GM12878 (cell line): ENCODE results near the gene RPL12. TPM values are rescaled to one million over a fixed set of nuclear protein-coding genes. Genes with fewer than 3 reads are reported as not detected.
A peak's percentile ranks its signal among the peaks of the same experiment; 100 is the strongest.

ENCODE experiments used
- ATAC-seq: fragments of 200-7000 bp; cut with Tn5 transposase; 3 replicates; pipeline ENCODE4 v1.9.1; 2020; ENCODE audit warnings: mild to moderate bottlenecking, moderate library complexity
- BruUV-seq: library from RNA; stranded (reverse); fragments of 400-500 nt; replicated peaks from 2 replicates; lab custom pipeline; 2021; lab: Mats Ljungman, UMichigan
- CTCF ChIA-PET: fragments of 300-600 bp; sonication (Branson Sonifier 250); formaldehyde crosslinking; extraction: SDS; loops from one replicate; lab custom pipeline; 2021; ENCODE audit warnings: inconsistent platforms; lab: Yijun Ruan, JAX
- POLR2A ChIA-PET: fragments of 350-600 bp; formaldehyde crosslinking; extraction: SDS; loops from one replicate; lab custom pipeline; 2021; ENCODE audit warnings: inconsistent platforms; lab: Charles Lee
- RAD21 ChIA-PET: fragments of 300-600 bp; sonication (Branson Sonifier 250); formaldehyde crosslinking; loops from one replicate; lab custom pipeline; 2023; ENCODE audit warnings: antibody characterized with exemption; ENCODE audit not compliant: unreplicated experiment; lab: Charles Lee
- SMC1A ChIA-PET: fragments of 300-600 bp; sonication (Branson Sonifier 250); formaldehyde crosslinking; loops from one replicate; lab custom pipeline; 2023; ENCODE audit not compliant: unreplicated experiment, uncharacterized antibody; lab: Charles Lee
- DNase-seq: peaks from one replicate; pipeline ENCODE4 v3.0.0-alpha.2; 2011; ENCODE audit warnings: low read depth, low spot score
- FAIRE-seq: peaks from 3 replicates; lab custom pipeline; 2011; peaks lifted over from hg19 to GRCh38; lab: Jason Lieb, UNC
- H2AFZ ChIP-seq: 2 replicates; pipeline ENCODE4 v1.6.0; 2011; ENCODE audit warnings: low read depth, low read length, control low read depth; ENCODE audit not compliant: control insufficient read depth
- H3K27ac ChIP-seq: 2 replicates; pipeline ENCODE4 v1.5.1; 2011; ENCODE audit warnings: control low read depth; ENCODE audit not compliant: control insufficient read depth, insufficient read depth
- H3K27me3 ChIP-seq, 2 experiments: replicated peaks in 1 of 2; 2 replicates each; pipeline versions ENCODE4 v1.6.0 to v1.6.1; 2011; ENCODE audit warnings: low read length in 1 of 2; ENCODE audit not compliant: control insufficient read depth in 2 of 2, insufficient read depth in 2 of 2
- H3K36me3 ChIP-seq, 2 experiments: 2 replicates each; pipeline ENCODE4 v1.5.1; 2011; ENCODE audit warnings: low read length in 1 of 2; ENCODE audit not compliant: control insufficient read depth in 2 of 2, insufficient read depth in 2 of 2
- H3K4me1 ChIP-seq: 2 replicates; pipeline ENCODE4 v1.6.1; 2011; ENCODE audit warnings: mild to moderate bottlenecking, low read length, moderate library complexity, mixed read lengths; ENCODE audit not compliant: control insufficient read depth, insufficient read depth
- H3K4me2 ChIP-seq: 2 replicates; pipeline ENCODE4 v1.6.0; 2011; ENCODE audit warnings: control low read depth; ENCODE audit not compliant: control insufficient read depth, insufficient read depth
- H3K4me3 ChIP-seq: fragments of 200-600 bp; sonication (generic); 2 replicates; pipeline ENCODE4 v1.5.1; 2016
- H3K79me2 ChIP-seq: 2 replicates; pipeline ENCODE4 v1.6.0; 2011; ENCODE audit warnings: low read length; ENCODE audit not compliant: control insufficient read depth, insufficient read depth
- H3K9ac ChIP-seq: 2 replicates; pipeline ENCODE4 v1.8.0; 2011; ENCODE audit warnings: low read length, control low read depth, mixed read lengths; ENCODE audit not compliant: control insufficient read depth, insufficient read depth
- H3K9me3 ChIP-seq: replicated peaks from 3 replicates; pipeline ENCODE4 v1.5.1; 2011; ENCODE audit warnings: mild to moderate bottlenecking, low read length; ENCODE audit not compliant: control insufficient read depth, insufficient read depth
- H4K20me1 ChIP-seq: 2 replicates; pipeline ENCODE4 v1.6.0; 2011; ENCODE audit not compliant: control insufficient read depth, insufficient read depth
- BHLHE40 ChIP-seq, 2 experiments: fragments of 450-650 bp in 1 of 2; IDR thresholded peaks; 2 replicates each; pipeline ENCODE4 v1.6.1; 2011 to 2017; ENCODE audit warnings: low read depth in 2 of 2, borderline replicate concordance in 1 of 2, improper control_type of control experiment in 1 of 2, low read length in 1 of 2, mild to moderate bottlenecking in 1 of 2
- BRCA1 ChIP-seq: IDR thresholded peaks from 2 replicates; pipeline ENCODE4 v1.6.1; 2011; ENCODE audit warnings: low read depth, low read length, improper control_type of control experiment
- EGR1 ChIP-seq, 2 experiments: IDR thresholded peaks; 1 replicate in 1 of 2; 2 replicates in 1 of 2; pipeline ENCODE4 v1.6.1; 2011 to 2012; ENCODE audit warnings: low read depth in 2 of 2, low read length in 2 of 2, borderline replicate concordance in 1 of 2, mild to moderate bottlenecking in 1 of 2, moderate library complexity in 1 of 2
- IRF4 ChIP-seq: IDR thresholded peaks from 2 replicates; pipeline ENCODE4 v1.6.1; 2011; ENCODE audit warnings: low read depth, low read length
- NFXL1 ChIP-seq: fragments of 450-650 bp; IDR thresholded peaks from 2 replicates; pipeline ENCODE4 v1.6.1; 2017; ENCODE audit warnings: antibody characterized with exemption, mild to moderate bottlenecking, borderline replicate concordance
- NR2C1 ChIP-seq: fragments of 450-650 bp; IDR thresholded peaks from 2 replicates; pipeline ENCODE4 v1.6.1; 2017; ENCODE audit warnings: antibody characterized with exemption, mild to moderate bottlenecking, moderate library complexity
- POU2F2 ChIP-seq: IDR thresholded peaks from 3 replicates; pipeline ENCODE4 v1.6.1; 2011; ENCODE audit warnings: low read depth, mild to moderate bottlenecking, low read length, borderline replicate concordance
- RB1 ChIP-seq: fragments of 450-650 bp; formaldehyde crosslinking; IDR thresholded peaks from 2 replicates; pipeline ENCODE4 v1.6.1; 2017; ENCODE audit warnings: mild to moderate bottlenecking, borderline replicate concordance
- STAT1 ChIP-seq: fragments of 450-650 bp; conservative IDR thresholded peaks from 2 replicates; pipeline ENCODE4 v1.6.1; 2014; ENCODE audit warnings: antibody characterized with exemption, mild to moderate bottlenecking
- YBX1 ChIP-seq: fragments of 450-650 bp; IDR thresholded peaks from 2 replicates; pipeline ENCODE4 v1.6.1; 2016; ENCODE audit warnings: antibody characterized with exemption
- ZSCAN29 ChIP-seq: fragments of 450-650 bp; IDR thresholded peaks from 2 replicates; pipeline ENCODE4 v1.6.1; 2017; ENCODE audit warnings: mild to moderate bottlenecking, moderate library complexity
- WGBS: methylation state at CpG from one replicate; pipeline ENCODE4 v1.1.6; 2016; ENCODE audit warnings: low lambda C conversion rate; ENCODE audit not compliant: insufficient replicate concordance, insufficient coverage; ENCODE audit errors: missing lambda C conversion rate; 5-methylcytosine and 5-hydroxymethylcytosine counted together
- in situ Hi-C: fragments of 300-500 bp; cut with MboI; formaldehyde crosslinking; loops from 9 replicates; pipeline ENCODE4 v1.14.3; 2018; ENCODE audit warnings: mixed read lengths
- intact Hi-C: fragments of 100-400 bp; cut with micrococcal nuclease; formaldehyde crosslinking; loops from one replicate; pipeline ENCODE4 v1.14.2; 2022; ENCODE audit not compliant: unreplicated experiment
- polyA plus RNA-seq, 11 experiments: library from polyadenylated mRNA; depleted of rRNA in 4 of 11; unstranded in 6 of 11; stranded (reverse) in 5 of 11; fragments of >200 nt; fragmentation: Nextera tagmentation in 4 of 11; fragmentation: Illumina TruSeq in 1 of 11; extraction: Ambion mirVana in 4 of 11; extraction: Trizol in 1 of 11; gene quantifications; 1 replicate in 1 of 11; 2 replicates in 10 of 11; pipeline versions ENCODE4 v1.2.1 to v1.2.3, GENCODE V29; 2011 to 2016; ENCODE audit warnings: inconsistent platforms in 2 of 11, missing spikeins in 2 of 11, low read depth in 1 of 11
- total RNA-seq, 4 experiments: library from RNA; depleted of rRNA in 3 of 4; stranded (reverse); fragments of >200 nt in 3 of 4; fragmentation: Illumina TruSeq in 1 of 4; extraction: Trizol in 1 of 4; gene quantifications; 2 replicates each; pipeline versions ENCODE4 v1.2.1 to v1.2.3, GENCODE V29; 2013 to 2021
- TF ChIP-seq, protein P1 (sequence below): fragments of 450-650 bp; IDR thresholded peaks from 2 replicates; pipeline ENCODE4 v1.6.1; 2016; ENCODE audit warnings: mild to moderate bottlenecking, moderate library complexity, borderline replicate concordance
- TF ChIP-seq, protein P2 (sequence below): fragments of 450-650 bp; IDR thresholded peaks from 2 replicates; pipeline ENCODE4 v1.6.1; 2017; ENCODE audit warnings: mild to moderate bottlenecking, low read depth, inconsistent platforms; ENCODE audit not compliant: poor library complexity, severe bottlenecking

The RPL12 gene
- total and polyA plus RNA-seq, 10 of the 15 experiments (the other 5 are each of a cell fraction or from before 2014, with no cell fraction given): 961 to 5,544 (median 2,858) TPM

DNA sequence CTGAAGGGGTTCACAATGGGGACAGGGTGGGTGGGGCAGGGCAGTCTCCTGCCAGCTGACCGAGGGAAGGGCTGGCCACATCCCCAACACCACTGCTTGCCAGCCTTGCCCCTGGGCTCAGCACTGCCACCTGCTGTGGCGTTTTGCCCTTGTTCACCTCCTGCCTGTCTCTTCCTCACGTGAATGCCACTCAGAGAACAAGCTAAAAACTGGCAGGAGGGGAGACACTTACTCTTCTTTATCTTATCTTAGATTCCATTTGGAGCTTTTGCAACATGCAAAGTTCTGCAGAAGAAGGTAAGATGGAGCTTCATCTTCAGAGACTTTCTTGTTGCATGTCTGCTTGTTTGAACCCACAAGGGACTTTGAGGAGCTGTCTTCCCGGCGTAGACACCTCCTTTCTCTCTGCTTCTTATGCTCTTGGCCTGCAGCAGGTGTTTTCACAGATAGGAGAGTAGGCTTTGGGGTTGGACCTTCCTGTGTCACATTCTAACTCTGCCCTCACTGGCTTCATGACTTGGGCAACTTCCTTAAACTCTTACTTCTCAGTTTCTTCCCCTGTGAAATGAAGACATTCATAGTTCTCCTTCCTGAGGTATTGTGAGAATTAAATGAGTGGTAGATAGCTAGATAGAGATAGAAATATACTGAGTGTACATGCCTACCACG, 4.3 kb upstream of the RPL12 start (continued):
- TF ChIP-seq NFXL1: no peak
- no peak for TF ChIP-seq IRF4
- peak; percentile 40 to 75; a peak in 2 of 4 replicates for TF ChIP-seq BHLHE40 (IDR thresholded peaks at IDR 0.05; ENCODE audit: borderline replicate concordance in 1 of 2, low read depth in 2 of 2, low read length in 1 of 2)
- no peak for TF ChIP-seq BRCA1
- TF ChIP-seq EGR1 (IDR thresholded peaks at IDR 0.05; ENCODE audit: borderline replicate concordance in 1 of 2, low read depth in 2 of 2, low read length in 2 of 2): no peak
- no peak for TF ChIP-seq POU2F2
- TF ChIP-seq NR2C1: no peak

DNA sequence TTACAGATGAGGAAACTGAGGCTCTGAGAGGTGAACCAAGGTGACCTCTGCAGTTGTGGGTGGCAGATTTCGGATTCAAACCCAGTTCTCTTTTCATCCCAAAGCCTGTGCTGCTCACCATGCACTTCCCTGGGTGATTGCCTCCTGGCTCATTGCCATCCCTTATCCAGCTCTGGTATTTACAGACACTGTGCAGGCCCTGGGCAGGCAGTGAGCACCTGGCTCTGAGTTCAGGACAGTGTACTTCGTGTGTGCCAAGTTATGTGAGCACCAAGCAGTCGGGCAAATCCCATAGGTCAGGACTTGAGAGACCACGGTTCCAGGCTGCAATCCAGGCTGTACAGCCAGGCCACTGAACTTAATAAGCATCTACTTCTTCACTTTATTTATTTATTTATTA, 1.5 kb upstream of the RPL12 start:
- Histone ChIP-seq H3K4me1 (peaks cover 6% of the 10 kb centered on the region; the same call in 1 of the 2 replicates), H3K4me3 (peak overlapping the region; percentile 91), H3K79me2 (peaks cover 46% of the 10 kb centered on the region), H3K4me2 (peak overlapping the region; percentile 39), H3K9ac (no peak overlapping the region), H3K27ac (no peak overlapping the region), H3K9me3 (no peaks in the 10 kb centered on the region), H4K20me1 (peaks cover 11% of the 10 kb centered on the region), H3K27me3 (no peaks in the 10 kb centered on the region), H2AFZ (no peak overlapping the region), H3K36me3 (peaks cover 4 to 23% of the 10 kb centered on the region in 2 experiments)
- ChIA-PET CTCF (no interaction called here), POLR2A (interaction anchor here (0.8 to 3.7 kb wide), 2 partner anchors 8 to 29 kb away, joined by 3 to 26 read pairs; partner anchors contain the start of gene ZNF79), SMC1A (no interaction called here), RAD21 (interaction anchor here (0.9 to 2.2 kb wide), 4 partner anchors 29 to 282 kb away, joined by 3 to 9 read pairs (median 4); partner anchors contain the start of genes SLC2A8, TOR2A and ZNF79)
- ATAC-seq (no peak), DNase-seq (no peak), FAIRE-seq (no peak)
- intact Hi-C loops: loop anchor here (10.0 kb wide), 1 partner anchor 238 kb away; no protein-coding TSS in a partner anchor
- in situ Hi-C loops: no loop called here
- TF ChIP-seq, protein P1, sequence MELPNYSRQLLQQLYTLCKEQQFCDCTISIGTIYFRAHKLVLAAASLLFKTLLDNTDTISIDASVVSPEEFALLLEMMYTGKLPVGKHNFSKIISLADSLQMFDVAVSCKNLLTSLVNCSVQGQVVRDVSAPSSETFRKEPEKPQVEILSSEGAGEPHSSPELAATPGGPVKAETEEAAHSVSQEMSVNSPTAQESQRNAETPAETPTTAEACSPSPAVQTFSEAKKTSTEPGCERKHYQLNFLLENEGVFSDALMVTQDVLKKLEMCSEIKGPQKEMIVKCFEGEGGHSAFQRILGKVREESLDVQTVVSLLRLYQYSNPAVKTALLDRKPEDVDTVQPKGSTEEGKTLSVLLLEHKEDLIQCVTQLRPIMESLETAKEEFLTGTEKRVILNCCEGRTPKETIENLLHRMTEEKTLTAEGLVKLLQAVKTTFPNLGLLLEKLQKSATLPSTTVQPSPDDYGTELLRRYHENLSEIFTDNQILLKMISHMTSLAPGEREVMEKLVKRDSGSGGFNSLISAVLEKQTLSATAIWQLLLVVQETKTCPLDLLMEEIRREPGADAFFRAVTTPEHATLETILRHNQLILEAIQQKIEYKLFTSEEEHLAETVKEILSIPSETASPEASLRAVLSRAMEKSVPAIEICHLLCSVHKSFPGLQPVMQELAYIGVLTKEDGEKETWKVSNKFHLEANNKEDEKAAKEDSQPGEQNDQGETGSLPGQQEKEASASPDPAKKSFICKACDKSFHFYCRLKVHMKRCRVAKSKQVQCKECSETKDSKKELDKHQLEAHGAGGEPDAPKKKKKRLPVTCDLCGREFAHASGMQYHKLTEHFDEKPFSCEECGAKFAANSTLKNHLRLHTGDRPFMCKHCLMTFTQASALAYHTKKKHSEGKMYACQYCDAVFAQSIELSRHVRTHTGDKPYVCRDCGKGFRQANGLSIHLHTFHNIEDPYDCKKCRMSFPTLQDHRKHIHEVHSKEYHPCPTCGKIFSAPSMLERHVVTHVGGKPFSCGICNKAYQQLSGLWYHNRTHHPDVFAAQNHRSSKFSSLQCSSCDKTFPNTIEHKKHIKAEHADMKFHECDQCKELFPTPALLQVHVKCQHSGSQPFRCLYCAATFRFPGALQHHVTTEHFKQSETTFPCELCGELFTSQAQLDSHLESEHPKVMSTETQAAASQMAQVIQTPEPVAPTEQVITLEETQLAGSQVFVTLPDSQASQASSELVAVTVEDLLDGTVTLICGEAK: no peak
- TF ChIP-seq ZSCAN29 (no peak), STAT1 (no peak), EGR1 (IDR thresholded peaks at IDR 0.05; ENCODE audit: borderline replicate concordance in 1 of 2, low read depth in 2 of 2, low read length in 2 of 2) (no peak), POU2F2 (no peak), RB1 (no peak), YBX1 (no peak)
- TF ChIP-seq, protein P2, sequence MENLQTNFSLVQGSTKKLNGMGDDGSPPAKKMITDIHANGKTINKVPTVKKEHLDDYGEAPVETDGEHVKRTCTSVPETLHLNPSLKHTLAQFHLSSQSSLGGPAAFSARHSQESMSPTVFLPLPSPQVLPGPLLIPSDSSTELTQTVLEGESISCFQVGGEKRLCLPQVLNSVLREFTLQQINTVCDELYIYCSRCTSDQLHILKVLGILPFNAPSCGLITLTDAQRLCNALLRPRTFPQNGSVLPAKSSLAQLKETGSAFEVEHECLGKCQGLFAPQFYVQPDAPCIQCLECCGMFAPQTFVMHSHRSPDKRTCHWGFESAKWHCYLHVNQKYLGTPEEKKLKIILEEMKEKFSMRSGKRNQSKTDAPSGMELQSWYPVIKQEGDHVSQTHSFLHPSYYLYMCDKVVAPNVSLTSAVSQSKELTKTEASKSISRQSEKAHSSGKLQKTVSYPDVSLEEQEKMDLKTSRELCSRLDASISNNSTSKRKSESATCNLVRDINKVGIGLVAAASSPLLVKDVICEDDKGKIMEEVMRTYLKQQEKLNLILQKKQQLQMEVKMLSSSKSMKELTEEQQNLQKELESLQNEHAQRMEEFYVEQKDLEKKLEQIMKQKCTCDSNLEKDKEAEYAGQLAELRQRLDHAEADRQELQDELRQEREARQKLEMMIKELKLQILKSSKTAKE: no peak
- 76% methylated on average over 4 of the region's 4 CpGs for WGBS
- no TSS peak for BruUV-seq
